CD14-positive monocyte (primary cell): ENCODE data around the gene MYO1G. TPM values are rescaled to one million over a fixed set of nuclear protein-coding genes. Genes with fewer than 3 reads are reported as not detected.
A peak's percentile ranks its signal among the peaks of the same experiment; 100 is the strongest.

Experiments
- DNase-seq, 3 donors: peaks; one replicate each; pipeline ENCODE4 v3.0.0-alpha.2; 2011 to 2022
- H2AFZ ChIP-seq: 2 replicates; pipeline ENCODE4 v1.6.0; 2012; ENCODE audit warnings: mild to moderate bottlenecking, low read depth, low read length, inconsistent platforms; ENCODE audit not compliant: insufficient read depth, poor library complexity, severe bottlenecking
- H3K27ac ChIP-seq, 2 donors: 1 replicate in 1 of 2; 2 replicates in 1 of 2; pipeline ENCODE4 v1.5.1; 2012 to 2013; ENCODE audit warnings: low read length in 2 of 2, control low read depth in 1 of 2, inconsistent platforms in 1 of 2, low read depth in 1 of 2, mild to moderate bottlenecking in 1 of 2
- H3K27me3 ChIP-seq, 2 donors: one replicate each; pipeline versions ENCODE4 v1.6.0 to v1.6.1; 2011 to 2013; ENCODE audit warnings: low read length in 2 of 2; ENCODE audit not compliant: control insufficient read depth in 2 of 2, insufficient read depth in 2 of 2
- H3K36me3 ChIP-seq, 2 donors: replicated peaks in 1 of 2; 1 replicate in 1 of 2; 2 replicates in 1 of 2; pipeline versions ENCODE4 v1.5.1 to v1.6.1; 2012 to 2013; ENCODE audit warnings: low read length in 2 of 2, control low read depth in 1 of 2, inconsistent platforms in 1 of 2, mild to moderate bottlenecking in 1 of 2; ENCODE audit not compliant: insufficient read depth in 2 of 2, control insufficient read depth in 1 of 2
- H3K4me1 ChIP-seq, 2 donors: 1 replicate in 1 of 2; 2 replicates in 1 of 2; pipeline versions ENCODE4 v1.5.1 to v1.6.1; 2012 to 2013; ENCODE audit warnings: low read length in 2 of 2, control low read depth in 1 of 2, inconsistent platforms in 1 of 2, mild to moderate bottlenecking in 1 of 2, moderate library complexity in 1 of 2; ENCODE audit not compliant: insufficient read depth in 2 of 2, control insufficient read depth in 1 of 2
- H3K4me2 ChIP-seq: replicated peaks from 2 replicates; pipeline ENCODE3; 2012; ENCODE audit warnings: low read length, moderate library complexity, mild to moderate bottlenecking; ENCODE audit not compliant: poor library complexity, severe bottlenecking; ENCODE audit errors: extremely low read depth
- H3K4me3 ChIP-seq, 3 experiments: fragments of 200-600 bp in 1 of 3; sonication (generic) in 1 of 3; replicated peaks in 1 of 3; 1 replicate in 2 of 3; 2 replicates in 1 of 3; pipeline ENCODE4 v1.5.1; 2011 to 2013; ENCODE audit warnings: low read length in 3 of 3, mild to moderate bottlenecking in 3 of 3, control low read depth in 2 of 3, low read depth in 2 of 3, inconsistent platforms in 1 of 3, moderate library complexity in 1 of 3
- H3K79me2 ChIP-seq: 2 replicates; pipeline ENCODE4 v1.6.0; 2012; ENCODE audit warnings: mild to moderate bottlenecking, control low read depth, inconsistent platforms, low read length, moderate library complexity; ENCODE audit not compliant: insufficient read depth
- H3K9ac ChIP-seq: 2 replicates; pipeline ENCODE4 v1.6.0; 2017; ENCODE audit warnings: low read length, mild to moderate bottlenecking; ENCODE audit not compliant: insufficient read depth, poor library complexity, severe bottlenecking
- H3K9me3 ChIP-seq, 2 donors: replicated peaks in 1 of 2; 1 replicate in 1 of 2; 2 replicates in 1 of 2; pipeline versions ENCODE4 v1.5.1 to v1.6.1; 2012 to 2013; ENCODE audit warnings: low read length in 2 of 2, control low read depth in 1 of 2; ENCODE audit not compliant: control insufficient read depth in 1 of 2, insufficient read depth in 1 of 2
- H4K20me1 ChIP-seq: 2 replicates; pipeline ENCODE4 v1.6.0; 2012; ENCODE audit warnings: mild to moderate bottlenecking, low read length, control low read depth, moderate library complexity; ENCODE audit not compliant: insufficient read depth
- H3K27ac Mint-ChIP-seq, 7 donors: one replicate each; pipeline ENCODE4 v1.8.0; 2020; ENCODE audit warnings: mild to moderate bottlenecking in 7 of 7, mixed read lengths in 7 of 7, moderate library complexity in 6 of 7, inconsistent platforms in 2 of 7
- H3K27me3 Mint-ChIP-seq, 3 donors: one replicate each; pipeline ENCODE4 v1.8.0; 2021 to 2022; ENCODE audit warnings: low read depth in 3 of 3, mild to moderate bottlenecking in 3 of 3, mixed read lengths in 3 of 3, moderate library complexity in 3 of 3, inconsistent platforms in 1 of 3
- H3K36me3 Mint-ChIP-seq, 2 donors: one replicate each; pipeline ENCODE4 v1.8.0; 2020; ENCODE audit warnings: mixed read lengths in 2 of 2, inconsistent platforms in 1 of 2, mild to moderate bottlenecking in 1 of 2
- H3K4me1 Mint-ChIP-seq: one replicate; pipeline ENCODE4 v1.8.0; 2020; ENCODE audit warnings: mild to moderate bottlenecking, mixed read lengths
- H3K4me3 Mint-ChIP-seq, 2 donors: one replicate each; pipeline ENCODE4 v1.8.0; 2020; ENCODE audit warnings: mild to moderate bottlenecking in 2 of 2, mixed read lengths in 2 of 2, moderate library complexity in 1 of 2
- H3K9me3 Mint-ChIP-seq, 7 donors: one replicate each; pipeline ENCODE4 v1.8.0; 2020 to 2022; ENCODE audit warnings: mixed read lengths in 7 of 7, mild to moderate bottlenecking in 6 of 7, moderate library complexity in 6 of 7, inconsistent platforms in 2 of 7
- CTCF ChIP-seq: fragments of 200-600 bp; IDR thresholded peaks from one replicate; pipeline ENCODE4 v1.8.0; 2022; ENCODE audit warnings: antibody characterized with exemption, mild to moderate bottlenecking
- WGBS: methylation state at CpG from one replicate; pipeline ENCODE4 v1.1.5; 2013; ENCODE audit warnings: missing lambda C conversion rate; ENCODE audit not compliant: insufficient coverage; 5-methylcytosine and 5-hydroxymethylcytosine counted together
- intact Hi-C, 2 donors: fragments of 100-400 bp; cut with micrococcal nuclease; formaldehyde crosslinking; loops; one replicate each; pipeline versions ENCODE4 v1.15.0 to v1.15.1; 2023
- polyA plus RNA-seq, 3 donors: library from polyadenylated mRNA; depleted of rRNA in 1 of 3; unstranded in 2 of 3; stranded (reverse) in 1 of 3; fragments of 300-500 nt in 2 of 3; fragments of >200 nt in 1 of 3; fragmentation: Illumina TruSeq in 2 of 3; gene quantifications; 1 replicate in 2 of 3; 2 replicates in 1 of 3; pipeline ENCODE4 v1.2.3, GENCODE V29; 2012 to 2021

Gene MYO1G
- polyA plus RNA-seq, 3 donors = 119 to 314 (median 135) TPM

GRCh38 chr7:44987457-44987856 is 8.6 kb upstream of the MYO1G start:
- peak overlapping the region in 1 of 3 experiments; percentile 88 for H3K4me3 ChIP-seq
- peak overlapping the region; percentile 78 to 92 for H3K27ac ChIP-seq
- peaks cover 34% of the 10 kb centered on the region for H3K79me2 ChIP-seq
- WGBS = 96% methylated on average over 4 of the region's 7 CpGs
- no peak for TF ChIP-seq CTCF
- peaks cover 22 to 31% of the 10 kb centered on the region in 2 donors for H3K36me3 ChIP-seq
- H3K27me3 Mint-ChIP-seq = peaks cover 0 to 2% (median 0%) of the 10 kb centered on the region in 3 donors
- peaks cover 37 to 38% of the 10 kb centered on the region in 2 donors for H3K36me3 Mint-ChIP-seq
- H3K9me3 Mint-ChIP-seq = no peaks in the 10 kb centered on the region
- no peaks in the 10 kb centered on the region for H3K9me3 ChIP-seq
- peak overlapping the region; percentile 98 to 100 for H3K4me3 Mint-ChIP-seq
- intact Hi-C loops = loop anchor here in 1 of 2 donors (10.0 kb wide), 1 partner anchor 103 kb away; the partner anchor contains the start of gene PURB
- peak overlapping the region; percentile 97 to 100 (median 99) for H3K27ac Mint-ChIP-seq
- H3K4me1 Mint-ChIP-seq = peaks cover 43% of the 10 kb centered on the region
- H3K9ac ChIP-seq = peak overlapping the region; percentile 82
- no peak for DNase-seq
- no peaks in the 10 kb centered on the region for H3K27me3 ChIP-seq
- peaks cover 25% of the 10 kb centered on the region for H4K20me1 ChIP-seq
- H3K4me1 ChIP-seq = peaks cover 30 to 37% of the 10 kb centered on the region in 2 donors
- H2AFZ ChIP-seq = no peak overlapping the region
- peak overlapping the region; percentile 80 for H3K4me2 ChIP-seq

GRCh38 chr7:44986218-44987053 is 7.6 kb upstream of the MYO1G start:
- H3K4me1 Mint-ChIP-seq = peaks cover 46% of the 10 kb centered on the region
- peaks cover 43% of the 10 kb centered on the region in 2 donors for H3K36me3 Mint-ChIP-seq
- Histone ChIP-seq H3K27me3 (no peaks in the 10 kb centered on the region), H3K4me3 (peak overlapping the region; percentile 72 to 88 (median 81)), H3K9me3 (no peaks in the 10 kb centered on the region), H3K9ac (peak overlapping the region; percentile 82), H2AFZ (peak overlapping the region; percentile 55), H3K4me1 (peaks cover 35 to 42% of the 10 kb centered on the region in 2 donors), H3K36me3 (peaks cover 24 to 41% of the 10 kb centered on the region in 2 donors), H3K79me2 (peaks cover 41% of the 10 kb centered on the region), H4K20me1 (peaks cover 25% of the 10 kb centered on the region), H3K27ac (peak overlapping the region; percentile 78 to 92), H3K4me2 (peak overlapping the region; percentile 80)
- 0% methylated on average over 58 of the region's 68 CpGs for WGBS
- intact Hi-C loops = loop anchor here in 1 of 2 donors (10.0 kb wide), 1 partner anchor 102 kb away; the partner anchor contains the start of gene PURB
- peaks cover 0 to 2% (median 0%) of the 10 kb centered on the region in 3 donors for H3K27me3 Mint-ChIP-seq
- peak overlapping the region; percentile 98 to 100 for H3K4me3 Mint-ChIP-seq
- H3K27ac Mint-ChIP-seq = peak overlapping the region; percentile 97 to 100 (median 99)
- TF ChIP-seq CTCF = no peak
- no peaks in the 10 kb centered on the region for H3K9me3 Mint-ChIP-seq
- peak; percentile 94 to 98 (median 97) for DNase-seq
